GM12878 (cell line): ENCODE results near the gene STX7.

Source experiments
- HCFC1 ChIP-seq: fragments of 150-350 bp; IDR thresholded peaks from 2 replicates; pipeline ENCODE4 v1.6.1; 2014; ENCODE audit warnings: low read length
- JUND ChIP-seq: IDR thresholded peaks from 2 replicates; pipeline ENCODE4 v1.6.1; 2012; ENCODE audit warnings: low read depth, mild to moderate bottlenecking, low read length, improper control_type of control experiment, moderate library complexity
- MAX ChIP-seq: IDR thresholded peaks from 2 replicates; pipeline ENCODE4 v1.6.1; 2012; ENCODE audit warnings: low read depth, low read length, improper control_type of control experiment
- NFYB ChIP-seq: IDR thresholded peaks from 2 replicates; pipeline ENCODE4 v1.6.1; 2011; ENCODE audit warnings: low read depth, mild to moderate bottlenecking, low read length, improper control_type of control experiment, moderate library complexity; ENCODE audit not compliant: insufficient read depth
- POLR2AphosphoS5 ChIP-seq: IDR thresholded peaks from 2 replicates; pipeline ENCODE4 v1.6.1; 2011; ENCODE audit warnings: mild to moderate bottlenecking, low read length, inconsistent platforms
- TF ChIP-seq, protein P1 (sequence below), 3 experiments: IDR thresholded peaks in 2 of 3; conservative IDR thresholded peaks in 1 of 3; 2 replicates each; pipeline ENCODE4 v1.5.1; 2011; ENCODE audit warnings: low read depth in 3 of 3, low read length in 3 of 3, mild to moderate bottlenecking in 3 of 3, control low read depth in 2 of 3, moderate library complexity in 2 of 3, inconsistent platforms in 1 of 3, mixed read lengths in 1 of 3; ENCODE audit not compliant: control insufficient read depth in 2 of 3, insufficient read depth in 1 of 3; ENCODE audit errors: extremely low read depth in 1 of 3
- TF ChIP-seq, protein P2 (sequence below): IDR thresholded peaks from 2 replicates; pipeline ENCODE4 v1.6.1; 2012; ENCODE audit warnings: low read length, inconsistent platforms

- no peak for TF ChIP-seq NFYB
- TF ChIP-seq POLR2AphosphoS5: no peak
- TF ChIP-seq MAX: no peak
- TF ChIP-seq, protein P1, sequence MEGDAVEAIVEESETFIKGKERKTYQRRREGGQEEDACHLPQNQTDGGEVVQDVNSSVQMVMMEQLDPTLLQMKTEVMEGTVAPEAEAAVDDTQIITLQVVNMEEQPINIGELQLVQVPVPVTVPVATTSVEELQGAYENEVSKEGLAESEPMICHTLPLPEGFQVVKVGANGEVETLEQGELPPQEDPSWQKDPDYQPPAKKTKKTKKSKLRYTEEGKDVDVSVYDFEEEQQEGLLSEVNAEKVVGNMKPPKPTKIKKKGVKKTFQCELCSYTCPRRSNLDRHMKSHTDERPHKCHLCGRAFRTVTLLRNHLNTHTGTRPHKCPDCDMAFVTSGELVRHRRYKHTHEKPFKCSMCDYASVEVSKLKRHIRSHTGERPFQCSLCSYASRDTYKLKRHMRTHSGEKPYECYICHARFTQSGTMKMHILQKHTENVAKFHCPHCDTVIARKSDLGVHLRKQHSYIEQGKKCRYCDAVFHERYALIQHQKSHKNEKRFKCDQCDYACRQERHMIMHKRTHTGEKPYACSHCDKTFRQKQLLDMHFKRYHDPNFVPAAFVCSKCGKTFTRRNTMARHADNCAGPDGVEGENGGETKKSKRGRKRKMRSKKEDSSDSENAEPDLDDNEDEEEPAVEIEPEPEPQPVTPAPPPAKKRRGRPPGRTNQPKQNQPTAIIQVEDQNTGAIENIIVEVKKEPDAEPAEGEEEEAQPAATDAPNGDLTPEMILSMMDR (IDR thresholded peaks at IDR 0.05 in 2 of 3, conservative IDR thresholded peaks at IDR 0.05 in 1 of 3; ENCODE audit: control insufficient read depth in 2 of 3, extremely low read depth in 1 of 3, insufficient read depth in 1 of 3, low read depth in 3 of 3, low read length in 3 of 3): no peak
- TF ChIP-seq, protein P2, sequence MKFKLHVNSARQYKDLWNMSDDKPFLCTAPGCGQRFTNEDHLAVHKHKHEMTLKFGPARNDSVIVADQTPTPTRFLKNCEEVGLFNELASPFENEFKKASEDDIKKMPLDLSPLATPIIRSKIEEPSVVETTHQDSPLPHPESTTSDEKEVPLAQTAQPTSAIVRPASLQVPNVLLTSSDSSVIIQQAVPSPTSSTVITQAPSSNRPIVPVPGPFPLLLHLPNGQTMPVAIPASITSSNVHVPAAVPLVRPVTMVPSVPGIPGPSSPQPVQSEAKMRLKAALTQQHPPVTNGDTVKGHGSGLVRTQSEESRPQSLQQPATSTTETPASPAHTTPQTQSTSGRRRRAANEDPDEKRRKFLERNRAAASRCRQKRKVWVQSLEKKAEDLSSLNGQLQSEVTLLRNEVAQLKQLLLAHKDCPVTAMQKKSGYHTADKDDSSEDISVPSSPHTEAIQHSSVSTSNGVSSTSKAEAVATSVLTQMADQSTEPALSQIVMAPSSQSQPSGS: no peak
- TF ChIP-seq HCFC1: no peak
- TF ChIP-seq JUND: no peak
Measured at GRCh38 chr6:132459605-132459952, 53.3 kb downstream of the STX7 start.
